ENCODE results near the gene NAPG.
"Not testable (repeated sequence)": the region's sequence is repeated elsewhere in the genome, so short reads cannot be mapped to it uniquely, and the experiment has no call there.

NAPG gene

DNA sequence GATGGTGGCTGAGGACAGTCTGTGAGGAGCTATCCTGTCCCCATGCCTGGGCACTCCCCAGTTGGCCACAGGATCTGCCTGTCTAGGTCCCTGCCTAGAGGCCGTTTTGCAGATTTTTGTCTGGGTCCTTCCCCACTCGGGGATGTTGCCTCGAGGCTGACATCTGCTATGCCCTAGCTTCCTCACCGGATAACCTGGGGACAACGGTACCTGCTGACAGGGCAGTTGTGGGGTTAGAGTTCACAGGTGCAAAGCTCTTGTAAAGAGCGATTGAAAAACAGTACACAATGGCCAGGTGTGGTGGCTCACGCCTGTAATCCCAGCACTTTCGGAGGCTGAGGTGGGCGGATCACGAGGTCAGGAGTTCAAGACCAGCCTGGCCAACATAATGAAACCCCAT lies 30.4 kb downstream of the NAPG start:
- not testable (repeated sequence) for DNase-seq

DNA sequence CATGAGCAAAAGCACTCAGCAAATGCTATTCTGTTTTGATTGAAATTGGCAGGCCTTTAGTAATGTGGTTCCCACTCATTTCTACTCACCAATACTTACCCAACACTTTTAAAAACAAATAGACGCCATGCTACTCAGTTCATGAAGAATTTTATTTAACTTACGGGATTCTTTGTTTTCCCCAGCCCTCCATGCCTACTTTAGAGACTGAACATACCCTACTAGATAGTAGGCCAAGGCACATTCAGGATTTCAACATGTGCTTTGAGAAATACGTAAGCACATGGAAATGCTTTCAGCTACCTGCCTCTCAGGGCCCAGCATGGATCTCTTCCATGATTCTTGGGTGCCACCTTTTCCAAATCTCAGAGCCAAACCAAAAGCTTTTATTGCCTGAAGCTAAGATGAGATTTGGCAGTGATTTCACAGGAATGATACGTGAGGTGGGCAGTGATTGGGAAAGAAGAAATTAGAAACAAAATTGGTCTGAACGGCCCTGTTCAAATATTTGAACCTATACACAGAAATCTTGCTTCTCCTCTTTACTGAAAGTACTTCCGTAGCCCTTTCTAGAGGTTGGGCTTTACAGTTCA lies 31.4 kb downstream of the NAPG start:
- no peak for DNase-seq

DNA sequence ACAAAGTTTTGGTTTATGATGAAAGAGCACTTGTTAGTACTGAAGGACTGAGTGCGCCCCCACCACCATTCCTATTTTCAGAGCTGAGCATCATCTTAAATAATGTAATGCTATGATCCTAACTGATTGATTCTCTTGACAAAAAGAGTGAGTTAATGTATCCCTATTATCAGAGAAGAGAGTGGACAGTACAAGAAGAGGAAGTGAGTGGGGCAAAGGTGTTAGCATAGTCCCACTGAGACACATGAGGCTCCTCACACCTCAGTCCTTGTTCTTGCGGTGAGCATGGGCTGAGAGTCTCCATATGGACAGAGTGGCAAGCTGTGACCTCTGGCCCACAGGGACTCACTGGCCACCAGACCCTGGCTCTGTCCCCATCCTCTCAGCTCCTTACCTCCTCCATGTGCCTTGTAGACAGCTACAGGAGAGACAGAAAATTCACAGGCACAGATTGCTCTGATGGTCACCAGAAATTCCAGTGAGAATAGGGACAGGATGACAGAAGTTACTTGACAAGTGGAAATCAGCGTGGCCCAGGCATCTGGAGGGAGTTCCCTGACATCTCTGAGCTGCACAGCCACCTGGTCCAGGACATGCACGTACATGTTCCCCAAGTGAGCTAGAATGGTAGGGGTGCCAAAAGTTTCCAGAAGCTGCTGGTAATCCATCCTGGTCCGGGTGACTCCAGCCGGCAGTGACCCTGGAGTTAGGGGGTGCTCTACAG lies 32.6 kb downstream of the NAPG start:
- DNase-seq = no peak

DNA sequence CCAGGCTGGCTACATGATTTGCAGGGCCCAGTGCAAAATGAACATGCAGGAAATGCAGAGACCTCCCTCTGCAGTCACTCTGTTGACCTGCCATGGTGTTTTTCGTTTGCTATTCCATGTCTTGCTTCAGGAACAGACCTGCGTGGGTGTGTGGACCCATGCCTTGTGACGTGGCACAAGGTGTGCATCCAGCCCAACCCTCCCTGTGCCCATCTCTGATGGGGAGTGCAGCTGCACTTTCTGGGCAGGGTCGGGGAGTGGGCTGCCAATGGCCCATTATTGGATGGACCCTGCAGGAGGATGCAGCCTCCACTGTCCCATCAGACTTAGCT lies 33.1 kb downstream of the NAPG start:
- DNase-seq = no peak

DNA sequence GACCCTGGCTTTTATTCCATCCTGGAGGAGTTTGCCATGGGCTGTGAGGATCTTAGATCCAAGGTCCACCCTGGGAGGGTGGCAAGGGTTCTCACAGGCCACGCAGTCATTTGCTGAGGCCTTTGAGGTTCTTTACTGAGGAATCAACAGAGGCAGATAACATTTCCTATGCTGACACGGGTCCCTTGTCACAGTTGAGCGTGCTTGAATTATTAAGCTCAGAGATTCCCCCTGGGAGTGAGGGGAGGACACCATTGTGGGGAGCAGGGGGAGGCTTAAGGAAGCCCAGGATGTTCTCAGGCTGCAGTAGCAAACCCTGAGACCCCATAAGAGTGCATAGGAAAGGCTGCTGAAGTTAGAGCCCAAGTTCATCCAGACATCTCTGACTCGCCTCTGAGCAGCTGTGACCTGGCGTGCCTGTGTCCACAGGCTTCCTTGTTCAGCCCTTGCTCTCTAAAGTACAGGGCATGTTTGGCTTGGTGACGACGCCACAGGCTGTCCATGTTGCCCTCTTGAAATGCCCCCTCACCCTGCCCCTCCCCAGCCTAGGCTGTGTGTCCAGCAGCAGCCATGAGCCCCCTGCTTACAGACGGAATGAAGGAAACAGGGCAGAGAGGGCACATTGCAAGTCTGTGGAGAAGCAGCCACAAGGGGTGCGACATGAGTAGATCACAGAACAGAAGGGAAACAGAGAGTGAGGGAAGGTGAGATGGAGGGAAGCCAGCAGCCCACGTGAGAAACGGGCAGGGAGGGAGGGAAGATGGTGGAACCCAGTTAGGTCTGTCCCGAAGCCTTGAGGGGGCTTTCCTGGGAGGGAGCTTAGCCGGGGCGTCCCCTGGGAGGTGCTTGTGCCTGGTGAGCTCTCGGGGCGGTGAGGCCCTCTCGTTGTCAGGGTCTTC lies 34.0 kb downstream of the NAPG start:
- peak; percentile 51 for DNase-seq

DNA sequence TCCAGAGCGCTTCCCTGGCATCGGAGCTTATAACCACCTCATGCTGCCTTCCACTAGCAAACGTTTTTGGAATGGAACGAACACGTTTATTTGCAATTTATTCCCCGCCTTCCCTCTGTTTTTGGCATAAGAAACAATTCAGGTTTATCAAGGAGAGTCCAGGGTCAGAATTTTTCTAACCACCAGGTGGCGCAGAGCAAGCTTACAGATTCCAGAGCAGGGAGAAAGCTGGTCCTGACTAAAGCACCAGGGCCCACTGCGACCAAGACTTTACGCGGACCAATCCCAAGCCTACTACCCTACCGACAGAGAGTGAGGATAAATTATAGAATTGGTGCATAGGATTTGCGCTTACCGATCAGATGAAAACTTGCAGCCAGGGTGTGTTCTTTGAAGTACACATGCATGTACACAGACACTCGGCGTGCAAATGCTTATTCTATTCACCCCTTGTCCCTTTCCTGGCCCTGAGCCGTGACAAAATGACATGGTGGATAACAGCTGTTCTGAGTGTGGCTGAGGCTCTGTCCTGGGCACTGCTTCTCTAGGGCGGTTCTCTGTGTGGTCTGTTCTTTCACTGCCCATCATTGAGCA lies 34.7 kb downstream of the NAPG start:
- DNase-seq = peak; percentile 65

DNA sequence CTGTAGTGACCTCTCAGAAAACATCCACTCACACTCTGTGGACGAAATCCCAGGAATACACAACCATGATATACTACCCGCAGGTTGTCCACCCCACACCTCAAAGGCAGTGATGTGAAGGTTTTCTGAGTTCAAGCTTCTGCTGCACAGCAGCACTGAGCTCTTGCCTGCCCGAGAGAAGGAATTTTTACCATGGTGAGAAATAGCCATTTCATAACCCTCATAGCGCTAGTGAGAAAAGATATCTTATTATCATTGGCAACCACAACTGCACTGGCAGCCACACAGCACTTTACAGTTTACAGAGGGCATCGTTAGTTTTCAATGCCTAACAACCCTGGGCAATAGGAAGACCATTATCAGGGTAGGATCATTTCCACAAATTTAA lies 36.9 kb downstream of the NAPG start:
- DNase-seq = no peak

DNA sequence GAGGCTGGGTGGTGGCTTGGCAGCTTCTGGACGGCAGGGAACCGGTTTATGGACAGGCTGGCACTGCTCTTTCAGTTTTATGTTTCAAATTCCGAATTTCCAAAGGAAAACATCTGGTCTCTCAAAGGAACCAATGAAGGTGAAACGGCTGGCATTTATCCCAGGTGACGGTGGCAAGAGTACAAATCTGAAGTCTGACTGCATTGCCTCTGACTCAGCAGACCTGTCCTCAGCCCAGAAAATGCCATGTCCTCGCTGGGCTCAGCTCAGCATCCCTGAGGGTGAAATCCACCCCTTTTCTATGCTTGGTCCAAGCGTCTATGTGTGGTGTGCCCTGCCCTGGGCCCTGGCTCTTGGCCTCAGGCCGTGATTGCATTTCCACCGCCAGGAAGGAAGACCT lies 38.1 kb downstream of the NAPG start:
- no peak for DNase-seq

DNA sequence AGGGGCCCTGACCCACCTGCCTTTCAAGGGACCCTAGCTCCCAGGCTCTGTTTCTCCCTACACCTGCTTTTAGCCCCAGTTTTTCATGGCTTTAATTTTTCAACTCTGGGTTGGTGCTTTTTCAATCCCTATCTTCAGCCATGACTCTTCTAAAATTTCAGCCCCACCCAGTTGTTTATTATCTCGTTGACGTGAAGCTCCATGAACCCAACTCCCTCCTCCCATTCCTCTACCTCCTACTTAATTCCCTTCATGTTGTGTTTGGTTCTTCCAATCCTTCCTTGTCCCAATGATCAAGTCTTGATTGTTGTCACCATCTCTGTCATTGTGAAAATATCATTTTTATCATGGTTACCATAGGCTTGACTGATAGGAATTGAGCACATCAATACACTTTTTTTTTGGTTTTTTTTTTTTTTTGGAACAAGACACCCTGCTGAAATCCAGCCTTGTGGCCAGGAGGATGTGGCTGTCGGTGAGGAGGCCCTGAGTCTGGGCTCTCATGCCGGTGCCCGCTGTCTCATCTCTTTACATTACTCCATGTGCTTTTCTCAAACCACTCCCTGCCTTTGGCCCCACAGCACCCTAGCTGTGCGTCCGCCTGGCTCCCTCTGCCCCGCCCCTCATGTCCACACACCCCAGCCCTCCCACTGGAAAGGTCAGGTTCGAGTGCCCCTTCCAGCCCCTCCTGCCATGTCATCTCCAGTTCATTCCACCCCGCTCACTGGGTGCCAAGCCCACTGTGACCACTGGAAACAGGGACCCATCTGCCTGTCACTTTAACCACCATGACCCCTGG lies 39.3 kb downstream of the NAPG start:
- DNase-seq = no peak

DNA sequence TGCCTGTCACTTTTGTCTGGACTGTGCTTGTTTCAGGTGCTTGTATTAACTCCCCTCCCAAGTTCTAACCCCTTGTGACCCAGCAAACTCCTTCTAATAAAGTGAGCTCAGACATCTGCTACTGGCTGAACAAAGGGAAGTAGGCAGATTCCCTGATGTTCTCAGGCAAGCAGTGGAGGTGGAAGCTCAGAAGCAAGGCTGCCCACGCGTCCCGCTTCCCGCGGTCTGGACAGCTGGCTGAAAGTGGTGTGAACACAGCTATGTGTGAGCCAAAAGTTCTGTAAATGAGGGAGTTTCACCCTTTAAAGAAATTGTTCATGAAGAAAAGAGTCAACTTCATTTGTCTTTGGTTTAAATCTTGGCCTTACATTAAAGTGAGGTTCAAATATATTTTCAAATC lies 40.0 kb downstream of the NAPG start:
- no peak for DNase-seq

DNA sequence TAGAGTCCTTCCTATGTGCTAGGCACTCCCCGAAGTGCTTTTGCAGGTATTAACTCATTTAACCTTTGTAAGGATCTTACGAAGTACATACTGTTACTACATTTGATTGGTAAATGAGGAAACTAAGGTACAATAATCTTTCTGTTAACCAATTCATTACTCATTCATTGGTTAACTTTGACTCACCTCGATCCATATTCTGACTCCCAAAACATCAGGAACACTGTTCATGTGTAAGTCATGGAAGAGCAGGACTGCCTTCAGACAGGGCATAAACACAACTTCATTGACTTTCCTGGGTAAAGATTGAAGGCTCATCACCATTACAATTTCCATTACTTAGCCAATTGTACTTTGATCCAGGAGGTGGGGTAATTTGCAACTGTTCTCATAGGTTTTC lies 40.6 kb downstream of the NAPG start:
- DNase-seq = no peak

DNA sequence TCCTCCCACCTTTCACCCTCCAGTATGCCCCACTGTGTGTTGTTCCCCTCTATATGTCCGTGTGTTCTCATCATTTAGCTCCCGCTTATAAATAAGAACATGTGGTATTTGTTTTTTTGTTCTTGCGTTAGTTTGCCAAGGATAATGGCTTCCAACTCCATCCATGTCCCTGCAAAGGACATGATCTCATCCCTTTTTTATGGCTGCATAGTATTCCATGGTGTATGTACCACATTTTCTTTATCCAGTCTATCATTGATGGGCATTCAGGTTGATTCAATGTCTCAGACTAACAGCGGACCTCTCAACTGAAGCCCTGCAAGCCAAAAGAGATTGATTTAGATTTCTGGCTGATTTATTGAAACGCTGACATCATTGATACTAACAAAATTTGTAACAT lies 44.1 kb downstream of the NAPG start:
- not testable (repeated sequence) for DNase-seq

DNA sequence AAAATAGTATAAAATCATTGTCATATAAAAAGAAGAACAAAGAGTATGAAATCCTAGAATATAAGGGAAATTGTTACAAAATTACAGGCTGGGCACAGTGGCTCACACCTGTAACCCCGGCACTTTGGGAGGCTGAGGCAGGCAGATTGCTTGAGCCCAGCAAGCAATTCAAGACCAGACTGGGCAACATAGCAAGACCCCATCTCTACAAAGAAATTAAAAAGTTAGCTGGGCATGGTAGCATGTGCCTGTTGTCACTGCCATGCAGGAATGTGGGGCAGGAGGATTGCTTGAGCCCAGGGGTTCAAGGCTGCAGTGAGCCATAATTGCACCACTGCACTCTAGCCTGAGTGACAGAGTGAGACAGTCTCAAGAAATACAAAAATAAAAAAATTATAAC lies 44.8 kb downstream of the NAPG start:
- no peak for DNase-seq

DNA sequence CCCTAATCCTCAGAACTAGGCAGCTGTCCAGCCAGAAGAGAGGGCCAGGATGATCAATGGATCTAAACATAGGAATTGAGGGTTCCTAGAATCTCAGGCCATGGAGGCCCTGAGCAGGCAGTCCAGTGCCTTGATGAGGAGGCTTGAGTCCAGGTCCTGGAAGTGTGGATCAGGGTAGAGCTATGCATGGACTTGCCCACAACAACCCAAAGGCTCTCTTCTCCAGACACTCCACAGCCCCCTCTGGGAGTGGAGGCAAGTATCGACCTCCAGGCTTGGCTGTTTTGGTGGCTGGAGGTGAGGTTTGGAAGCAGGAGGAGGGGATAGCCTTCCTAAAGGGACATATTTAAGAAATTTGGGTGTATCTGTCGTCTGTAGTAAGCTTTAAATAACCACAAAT lies 45.7 kb downstream of the NAPG start:
- DNase-seq = no peak

DNA sequence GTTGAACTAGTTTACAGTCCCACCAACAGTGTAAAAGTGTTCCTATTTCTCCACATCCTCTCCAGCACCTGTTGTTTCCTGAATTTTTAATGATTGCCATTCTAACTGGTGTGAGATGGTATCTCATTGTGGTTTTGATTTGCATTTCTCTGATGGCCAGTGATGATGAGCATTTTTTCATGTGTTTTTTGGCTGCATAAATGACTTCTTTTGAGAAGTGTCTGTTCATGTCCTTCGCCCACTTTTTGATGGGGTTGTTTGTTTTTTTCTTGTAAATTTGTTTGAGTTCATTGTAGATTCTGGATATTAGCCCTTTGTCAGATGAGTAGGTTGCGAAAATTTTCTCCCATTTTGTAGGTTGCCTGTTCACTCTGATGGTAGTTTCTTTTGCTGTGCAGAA lies 47.4 kb downstream of the NAPG start:
- not testable (repeated sequence) for DNase-seq

DNA sequence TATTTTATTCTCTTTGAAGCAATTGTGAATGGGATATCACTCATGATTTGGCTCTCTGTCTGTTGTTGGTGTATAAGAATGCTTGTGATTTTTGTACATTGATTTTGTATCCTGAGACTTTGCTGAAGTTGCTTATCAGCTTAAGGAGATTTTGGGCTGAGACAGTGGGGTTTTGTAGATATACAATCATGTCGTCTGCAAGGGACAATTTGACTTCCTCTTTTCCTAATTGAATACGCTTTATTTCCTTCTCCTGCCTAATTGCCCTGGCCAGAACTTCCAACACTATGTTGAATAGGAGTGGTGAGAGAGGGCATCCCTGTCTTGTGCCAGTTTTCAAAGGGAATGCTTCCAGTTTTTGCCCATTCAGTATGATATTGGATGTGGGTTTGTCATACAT lies 48.6 kb downstream of the NAPG start:
- DNase-seq = not testable (repeated sequence)

DNA sequence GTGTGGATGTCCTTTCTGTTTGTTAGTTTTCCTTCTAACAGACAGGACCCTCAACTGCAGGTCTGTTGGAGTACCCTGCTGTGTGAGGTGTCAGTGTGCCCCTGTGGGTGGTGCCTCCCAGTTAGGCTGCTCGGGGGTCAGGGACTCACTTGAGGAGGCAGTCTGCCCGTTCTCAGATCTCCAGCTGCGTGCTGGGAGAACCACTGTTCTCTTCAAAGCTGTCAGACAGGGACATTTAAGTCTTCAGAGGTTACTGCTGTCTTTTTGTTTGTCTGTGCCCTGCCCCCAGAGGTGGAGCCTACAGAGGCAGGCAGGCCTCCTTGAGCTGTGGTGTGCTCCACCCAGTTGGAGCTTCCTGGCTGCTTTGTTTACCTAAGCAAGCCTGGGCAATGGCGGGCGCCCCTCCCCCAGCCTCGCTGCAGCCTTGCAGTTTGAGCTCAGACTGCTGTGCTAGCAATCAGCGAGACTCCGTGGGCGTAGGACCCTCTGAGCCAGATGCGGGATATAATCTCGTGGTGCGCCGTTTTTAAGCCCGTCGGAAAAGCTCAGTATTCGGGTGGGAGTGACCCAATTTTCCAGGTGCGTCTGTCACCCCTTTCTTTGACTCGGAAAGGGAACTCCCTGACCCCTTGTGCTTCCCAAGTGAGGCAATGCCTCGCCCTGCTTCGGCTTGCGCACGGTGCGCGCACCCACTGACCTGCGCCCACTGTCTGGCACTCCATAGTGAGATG lies 52.2 kb downstream of the NAPG start:
- not testable (repeated sequence) for DNase-seq

DNA sequence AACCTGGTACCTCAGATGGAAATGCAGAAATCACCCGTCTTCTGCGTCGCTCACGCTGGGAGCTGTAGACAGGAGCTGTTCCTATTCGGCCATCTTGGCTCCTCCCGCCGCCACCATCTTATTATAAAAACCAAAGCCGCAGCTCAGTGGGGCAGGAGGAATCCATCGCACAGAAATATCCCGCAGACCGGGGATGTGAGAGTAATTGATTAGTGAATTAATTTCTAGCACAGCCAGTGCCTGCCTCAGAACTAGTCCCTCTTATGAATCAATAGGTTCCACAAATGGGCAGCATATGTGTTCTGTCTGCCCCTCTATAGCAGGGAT lies 52.7 kb downstream of the NAPG start:
- not testable (repeated sequence) for DNase-seq

DNA sequence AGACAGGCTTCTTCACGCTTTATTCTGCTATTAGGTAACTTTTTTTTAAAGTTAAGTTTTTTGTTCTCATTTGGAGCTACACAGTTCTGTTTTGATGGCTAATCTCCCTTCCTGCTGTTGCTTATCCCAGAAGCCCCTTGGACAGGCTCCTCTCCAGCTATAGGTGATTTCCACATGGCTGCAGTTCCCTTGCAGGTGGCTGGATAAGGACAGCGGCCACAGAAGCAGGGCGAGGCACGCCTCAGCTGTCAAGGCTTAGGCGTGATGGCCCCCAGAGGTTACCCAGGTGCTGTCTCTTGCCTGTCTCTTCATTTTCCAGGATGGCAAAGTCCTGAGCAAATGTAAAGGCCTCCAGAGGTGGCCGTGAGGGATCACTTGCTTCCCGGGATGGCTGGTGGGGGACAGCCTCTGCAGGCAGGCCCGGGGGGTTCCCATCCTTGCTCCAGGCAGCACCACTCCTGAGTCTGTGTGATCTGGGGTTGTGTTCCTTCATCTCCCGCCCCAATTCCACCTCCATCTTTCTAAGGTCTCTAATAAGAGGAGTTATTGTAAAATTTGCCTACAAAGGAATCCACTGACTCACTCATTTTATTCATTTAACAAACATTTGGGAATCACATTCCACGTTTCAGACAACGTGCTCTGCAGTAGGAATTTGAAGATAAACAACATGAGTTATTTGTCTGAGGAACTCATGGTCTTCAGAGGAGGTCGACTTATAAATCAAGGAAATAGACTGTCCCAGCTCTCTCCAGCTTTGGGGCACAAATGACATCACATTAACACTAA lies 53.4 kb downstream of the NAPG start:
- no peak for DNase-seq

DNA sequence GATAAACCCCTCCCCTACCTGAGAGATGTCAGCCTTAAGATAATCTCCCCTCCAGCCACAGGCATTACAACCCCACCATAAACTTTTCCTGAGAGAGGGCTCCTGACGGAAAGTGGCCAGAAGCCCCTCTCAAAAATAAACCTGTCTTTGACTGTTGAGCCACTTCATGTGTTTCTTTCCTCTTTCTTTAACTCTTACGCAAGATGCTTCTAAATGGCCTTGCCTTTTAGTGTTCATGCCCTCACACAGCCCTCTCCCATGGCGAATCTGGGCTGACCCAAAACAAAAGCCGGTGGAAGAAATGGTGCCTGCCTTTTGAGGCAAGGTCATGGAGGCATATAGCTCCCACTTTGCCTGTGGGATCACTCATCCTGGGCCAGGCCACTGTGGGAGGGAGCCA lies 54.4 kb downstream of the NAPG start:
- DNase-seq = no peak

DNA sequence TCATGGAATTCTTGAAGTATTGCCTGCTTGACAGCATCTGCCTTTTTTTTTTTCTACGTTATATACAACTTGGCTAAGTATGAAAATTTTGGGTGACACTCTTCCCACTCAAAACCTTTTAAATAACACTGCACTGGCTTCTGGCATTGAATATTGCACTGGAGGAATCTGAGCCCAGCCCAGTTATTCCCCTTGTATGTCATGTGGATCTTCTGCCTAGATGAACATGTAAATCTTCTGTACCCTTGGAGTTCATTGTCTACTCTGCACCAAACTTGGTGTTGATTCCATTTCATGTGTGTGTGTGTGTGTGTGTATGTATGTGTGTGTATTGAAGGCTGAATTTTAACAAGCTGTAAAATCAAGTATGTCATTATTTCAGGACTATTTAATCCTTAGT lies 59.4 kb downstream of the NAPG start:
- DNase-seq = no peak

DNA sequence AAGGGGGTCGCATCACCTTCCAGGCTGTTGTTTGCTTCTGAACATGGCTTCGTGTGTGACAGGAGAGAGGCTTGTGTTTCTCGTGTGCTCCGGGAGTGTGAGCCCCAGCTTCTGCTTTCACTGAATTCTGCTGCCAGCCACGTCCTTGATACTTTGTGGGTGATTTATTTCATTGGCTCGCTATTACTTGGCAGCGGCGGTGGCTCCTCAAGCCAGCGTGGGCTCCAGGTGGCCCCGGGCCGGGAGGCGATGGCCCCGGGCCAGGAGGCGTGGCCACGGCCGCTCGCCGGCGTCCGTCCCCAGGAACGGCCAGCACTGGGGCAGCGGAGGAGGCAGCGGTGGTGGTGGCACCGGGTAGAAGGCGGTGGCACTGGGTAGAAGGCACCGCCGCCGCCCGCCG lies 63.1 kb downstream of the NAPG start:
- no peak for DNase-seq
